ENCODE data around the gene POU6F2.

- TF ChIP-seq POLR2A (IDR thresholded peaks at IDR 0.05): no peak
- TF ChIP-seq CTCF (IDR thresholded peaks at IDR 0.05): no peak
These were observed 486.8 kb downstream of the POU6F2 start for GRCh38 chr7:39464350-39465054.
